Mammary epithelial cell (primary cell): ENCODE data around the gene IRF3.

Experiments
- EZH2 ChIP-seq: IDR thresholded peaks from 2 replicates; pipeline ENCODE4 v1.6.1; 2012; ENCODE audit warnings: low read length, inconsistent platforms, borderline replicate concordance
- TF ChIP-seq, protein P1 (sequence below), 2 donors: IDR thresholded peaks in 1 of 2; conservative IDR thresholded peaks in 1 of 2; 2 replicates each; pipeline ENCODE4 v1.5.1; 2011 to 2012; ENCODE audit warnings: inconsistent platforms in 2 of 2, low read length in 2 of 2, mild to moderate bottlenecking in 2 of 2, control low read depth in 1 of 2, low read depth in 1 of 2; ENCODE audit not compliant: insufficient read depth in 1 of 2; ENCODE audit errors: extremely low read depth in 1 of 2

DNA sequence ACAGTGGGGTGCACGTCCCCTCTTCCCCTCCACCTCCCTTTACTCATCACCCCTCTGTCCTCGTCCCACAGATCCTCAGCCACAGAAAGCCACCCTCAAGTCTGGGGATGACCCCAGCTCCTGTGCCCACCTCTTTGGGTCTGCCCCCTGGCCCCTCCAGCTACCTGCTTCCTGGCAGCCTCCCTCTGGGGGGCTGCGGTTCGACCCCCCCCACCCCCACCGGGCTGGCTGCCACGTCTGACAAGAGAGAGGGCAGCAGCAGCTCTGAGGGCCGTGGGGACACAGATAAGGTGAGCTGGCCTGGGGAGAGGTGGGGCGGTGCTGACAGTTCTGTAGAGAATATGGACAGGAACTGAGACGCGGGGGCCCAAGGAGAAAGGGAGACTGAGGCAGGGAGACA, 11.1 kb downstream of the IRF3 start:
- TF ChIP-seq, protein P1, sequence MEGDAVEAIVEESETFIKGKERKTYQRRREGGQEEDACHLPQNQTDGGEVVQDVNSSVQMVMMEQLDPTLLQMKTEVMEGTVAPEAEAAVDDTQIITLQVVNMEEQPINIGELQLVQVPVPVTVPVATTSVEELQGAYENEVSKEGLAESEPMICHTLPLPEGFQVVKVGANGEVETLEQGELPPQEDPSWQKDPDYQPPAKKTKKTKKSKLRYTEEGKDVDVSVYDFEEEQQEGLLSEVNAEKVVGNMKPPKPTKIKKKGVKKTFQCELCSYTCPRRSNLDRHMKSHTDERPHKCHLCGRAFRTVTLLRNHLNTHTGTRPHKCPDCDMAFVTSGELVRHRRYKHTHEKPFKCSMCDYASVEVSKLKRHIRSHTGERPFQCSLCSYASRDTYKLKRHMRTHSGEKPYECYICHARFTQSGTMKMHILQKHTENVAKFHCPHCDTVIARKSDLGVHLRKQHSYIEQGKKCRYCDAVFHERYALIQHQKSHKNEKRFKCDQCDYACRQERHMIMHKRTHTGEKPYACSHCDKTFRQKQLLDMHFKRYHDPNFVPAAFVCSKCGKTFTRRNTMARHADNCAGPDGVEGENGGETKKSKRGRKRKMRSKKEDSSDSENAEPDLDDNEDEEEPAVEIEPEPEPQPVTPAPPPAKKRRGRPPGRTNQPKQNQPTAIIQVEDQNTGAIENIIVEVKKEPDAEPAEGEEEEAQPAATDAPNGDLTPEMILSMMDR (conservative IDR thresholded peaks at IDR 0.05 in 1 of 2, IDR thresholded peaks at IDR 0.05 in 1 of 2; ENCODE audit: extremely low read depth in 1 of 2, insufficient read depth in 1 of 2, low read depth in 1 of 2, low read length in 2 of 2), result no peak
- no peak for TF ChIP-seq EZH2
